Breast epithelium (tissue), 3 donors: ENCODE results near the gene SMARCC2.

Experiments
- POLR2A ChIP-seq: fragments of 450-650 bp; IDR thresholded peaks from one replicate; pipeline ENCODE4 v1.6.1; 2016; ENCODE audit warnings: antibody characterized with exemption, mild to moderate bottlenecking, moderate library complexity
- TF ChIP-seq, protein P1 (sequence below), 3 donors: fragments of 450-650 bp; IDR thresholded peaks; one replicate each; pipeline ENCODE4 v1.5.1; 2016 to 2017; ENCODE audit warnings: antibody characterized with exemption in 3 of 3, mild to moderate bottlenecking in 3 of 3, moderate library complexity in 3 of 3

DNA sequence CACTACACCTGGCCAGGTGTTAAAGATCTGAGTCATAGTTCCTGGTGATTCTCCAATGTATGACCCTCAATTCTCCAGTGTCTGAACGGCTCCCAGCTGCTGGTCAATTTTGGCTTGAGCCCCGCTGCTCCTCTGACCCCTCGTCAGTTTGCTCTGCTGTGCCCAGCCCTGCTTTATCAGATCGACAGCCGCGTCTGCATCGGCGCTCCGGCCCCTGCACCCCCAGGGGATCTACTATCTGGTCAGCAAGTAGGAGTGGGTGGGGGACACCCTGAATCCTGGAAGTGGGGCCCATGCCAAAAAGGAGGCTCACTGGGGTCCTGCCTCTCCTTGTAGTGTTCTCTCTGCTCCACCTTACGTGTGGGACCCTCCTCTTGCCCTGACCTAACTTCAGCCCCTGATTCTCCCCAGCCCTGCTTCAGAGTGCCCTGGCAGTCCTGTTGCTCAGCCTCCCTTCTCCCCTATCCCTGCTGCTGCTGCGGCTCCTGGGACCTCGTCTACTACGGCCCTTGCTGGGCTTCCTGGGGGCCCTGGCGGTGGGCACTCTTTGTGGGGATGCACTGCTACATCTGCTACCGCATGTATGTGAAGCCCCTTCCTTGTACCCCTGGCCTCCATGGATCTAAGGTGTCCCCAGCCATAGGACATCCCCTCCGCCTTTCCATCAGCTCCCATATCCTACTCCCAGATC lies 45.6 kb upstream of the SMARCC2 start:
- no peak for TF ChIP-seq POLR2A
- TF ChIP-seq, protein P1, sequence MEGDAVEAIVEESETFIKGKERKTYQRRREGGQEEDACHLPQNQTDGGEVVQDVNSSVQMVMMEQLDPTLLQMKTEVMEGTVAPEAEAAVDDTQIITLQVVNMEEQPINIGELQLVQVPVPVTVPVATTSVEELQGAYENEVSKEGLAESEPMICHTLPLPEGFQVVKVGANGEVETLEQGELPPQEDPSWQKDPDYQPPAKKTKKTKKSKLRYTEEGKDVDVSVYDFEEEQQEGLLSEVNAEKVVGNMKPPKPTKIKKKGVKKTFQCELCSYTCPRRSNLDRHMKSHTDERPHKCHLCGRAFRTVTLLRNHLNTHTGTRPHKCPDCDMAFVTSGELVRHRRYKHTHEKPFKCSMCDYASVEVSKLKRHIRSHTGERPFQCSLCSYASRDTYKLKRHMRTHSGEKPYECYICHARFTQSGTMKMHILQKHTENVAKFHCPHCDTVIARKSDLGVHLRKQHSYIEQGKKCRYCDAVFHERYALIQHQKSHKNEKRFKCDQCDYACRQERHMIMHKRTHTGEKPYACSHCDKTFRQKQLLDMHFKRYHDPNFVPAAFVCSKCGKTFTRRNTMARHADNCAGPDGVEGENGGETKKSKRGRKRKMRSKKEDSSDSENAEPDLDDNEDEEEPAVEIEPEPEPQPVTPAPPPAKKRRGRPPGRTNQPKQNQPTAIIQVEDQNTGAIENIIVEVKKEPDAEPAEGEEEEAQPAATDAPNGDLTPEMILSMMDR (IDR thresholded peaks at IDR 0.05), result no peak
